HG03342 (cell line): ENCODE results near the gene TMEM272.

Source experiments
- ATAC-seq: cut with Tn5 transposase; IDR thresholded peaks from one replicate; pipeline ENCODE4 v1.9.1; 2021; ENCODE audit warnings: mild to moderate bottlenecking, moderate library complexity; ENCODE audit not compliant: unreplicated experiment

The TMEM272 gene, protein sequence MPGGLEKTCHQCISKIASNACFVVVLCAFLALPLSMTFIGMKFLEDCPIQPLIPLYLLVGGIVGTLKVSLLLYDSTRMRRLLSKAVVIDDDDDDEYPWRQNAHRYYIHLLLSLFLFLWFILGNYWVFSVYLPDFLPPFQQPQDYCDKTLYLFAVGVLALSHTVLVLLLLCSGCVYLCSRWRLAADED

DNA sequence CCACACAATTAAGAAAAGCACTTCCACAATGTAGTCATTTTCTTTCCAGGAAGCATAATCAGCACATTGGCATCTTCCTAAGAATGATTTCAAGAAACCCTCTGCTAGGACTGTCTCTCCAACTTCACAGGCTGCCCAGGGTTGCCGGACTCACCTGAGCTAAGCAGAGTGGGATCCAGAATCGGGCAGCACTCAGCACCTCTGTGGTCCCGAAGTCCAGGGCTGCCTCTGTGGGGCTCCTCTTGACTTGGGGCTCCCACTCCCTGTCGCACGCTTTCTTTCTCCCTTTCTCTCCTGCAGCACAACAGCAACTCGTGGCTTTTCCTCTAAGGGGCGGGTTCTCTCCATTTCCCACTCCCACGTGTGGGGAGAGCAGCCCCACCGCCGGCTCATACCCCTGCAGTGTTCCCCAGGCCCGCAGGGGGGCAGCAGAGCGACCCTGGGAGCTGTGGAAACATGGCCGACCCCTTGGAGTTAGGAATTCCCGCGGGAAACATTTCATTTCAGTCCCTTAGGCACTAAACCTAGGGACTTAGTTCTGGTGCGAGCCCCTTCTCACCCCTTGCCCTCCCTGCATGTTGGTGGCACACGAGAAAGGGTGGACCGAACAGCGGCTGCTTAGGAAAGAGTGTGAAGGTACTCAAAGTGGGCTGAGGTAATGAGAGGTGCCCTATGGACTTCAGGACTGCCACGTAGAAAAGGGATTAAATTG is at the start of gene TMEM272:
TSS of gene TMEM272 (minus strand) at position 316 of the 712 bp plus-strand sequence. CDS start 6,647 bp downstream, outside the sequence.
- ATAC-seq, result peak; percentile 57

DNA sequence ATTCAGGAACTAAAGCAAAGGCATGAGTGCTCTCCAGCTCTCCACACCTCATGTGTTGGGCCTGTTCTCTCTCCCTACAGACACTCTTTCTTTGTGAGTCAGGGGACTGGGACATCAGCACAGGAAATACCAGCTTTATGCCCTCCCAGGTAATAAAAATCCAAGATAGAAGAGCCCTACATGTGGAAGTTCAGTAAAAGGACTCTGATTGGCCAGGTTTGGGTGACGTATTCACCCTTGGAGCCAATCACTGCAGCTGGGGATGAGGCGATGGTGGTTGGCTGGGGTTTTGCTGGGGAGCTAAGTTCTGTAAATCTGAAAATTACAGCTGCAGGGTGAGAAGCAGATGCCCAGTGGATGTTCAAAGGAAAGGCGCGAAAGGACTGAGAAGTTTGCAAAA is 49.3 kb upstream of the TMEM272 start:
- no peak for ATAC-seq

DNA sequence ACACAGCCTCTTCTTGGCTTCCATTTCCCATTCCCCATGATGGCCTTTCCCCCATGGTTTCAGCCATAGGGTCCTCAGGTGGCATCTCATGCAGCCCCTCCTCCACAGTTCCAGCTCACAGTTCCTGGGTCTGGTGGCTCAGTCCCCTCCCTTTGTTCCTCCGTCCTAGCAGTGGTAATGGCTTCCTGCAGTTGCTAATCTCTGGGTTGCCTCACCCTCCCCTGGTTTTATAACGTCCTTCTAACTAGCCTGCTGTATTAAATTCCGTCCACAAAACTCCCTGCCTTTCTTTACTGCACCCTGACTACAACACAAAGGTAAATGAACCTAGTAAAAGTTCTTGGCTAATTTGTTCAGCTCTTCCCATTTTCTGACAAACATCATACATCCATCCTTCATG is 47.7 kb upstream of the TMEM272 start:
- ATAC-seq, result no peak

DNA sequence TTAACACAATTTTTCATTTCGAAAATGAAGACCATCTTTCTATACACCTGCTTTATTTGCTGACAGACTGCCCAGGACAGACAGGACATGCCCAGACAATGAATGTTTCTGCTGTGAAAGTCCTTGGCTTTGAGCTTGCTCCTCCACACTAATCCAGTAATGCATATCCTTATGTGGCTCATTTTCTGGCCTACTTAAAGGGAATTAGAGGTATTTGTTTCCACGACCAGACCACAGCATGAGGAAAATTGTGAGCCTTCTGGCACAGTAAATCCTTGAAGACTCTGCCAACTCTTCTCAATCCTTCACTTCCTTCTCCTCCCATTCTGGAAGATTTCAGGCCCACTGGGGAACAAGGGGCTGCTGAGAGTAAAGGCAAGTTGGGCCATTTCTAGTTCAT is 42.5 kb upstream of the TMEM272 start:
- ATAC-seq, result no peak

DNA sequence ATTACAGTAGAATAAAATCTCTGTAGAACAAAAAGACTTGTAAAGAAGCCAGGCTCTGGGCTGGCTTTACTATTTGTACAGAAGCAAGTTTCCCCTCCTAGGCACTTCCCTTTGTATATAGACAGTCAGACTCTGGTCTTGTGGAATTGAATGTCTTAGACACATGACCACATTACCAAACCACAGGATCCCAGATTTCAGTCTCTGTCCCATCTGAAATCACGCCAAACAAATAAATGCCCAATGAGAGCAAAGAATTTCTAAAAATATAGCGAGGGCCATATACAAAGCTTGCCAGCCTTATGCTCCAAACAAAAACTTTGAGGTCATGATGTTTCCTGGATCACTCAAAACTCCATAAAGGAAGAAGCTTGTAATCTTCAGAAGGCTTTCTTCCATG is 40.7 kb upstream of the TMEM272 start:
- no peak for ATAC-seq

DNA sequence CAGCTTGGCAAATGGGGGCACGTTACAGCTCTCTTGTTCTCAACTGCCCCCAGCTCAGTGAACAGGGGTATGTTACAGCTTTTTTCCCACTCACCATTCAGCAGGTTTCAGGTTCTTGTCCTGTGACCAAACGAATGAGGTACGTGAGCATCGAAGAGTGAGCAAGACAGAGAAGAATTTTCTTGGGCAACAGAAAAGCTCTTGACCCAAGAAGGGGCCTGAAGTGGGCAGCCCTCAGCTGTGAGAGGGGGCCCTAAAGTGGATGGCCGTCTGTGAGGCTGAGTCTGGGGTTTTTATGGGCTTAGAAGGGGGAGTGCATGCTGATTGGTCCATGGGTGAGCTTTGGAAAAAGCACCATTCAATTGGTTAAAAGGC is 38.2 kb upstream of the TMEM272 start:
- ATAC-seq, result no peak

DNA sequence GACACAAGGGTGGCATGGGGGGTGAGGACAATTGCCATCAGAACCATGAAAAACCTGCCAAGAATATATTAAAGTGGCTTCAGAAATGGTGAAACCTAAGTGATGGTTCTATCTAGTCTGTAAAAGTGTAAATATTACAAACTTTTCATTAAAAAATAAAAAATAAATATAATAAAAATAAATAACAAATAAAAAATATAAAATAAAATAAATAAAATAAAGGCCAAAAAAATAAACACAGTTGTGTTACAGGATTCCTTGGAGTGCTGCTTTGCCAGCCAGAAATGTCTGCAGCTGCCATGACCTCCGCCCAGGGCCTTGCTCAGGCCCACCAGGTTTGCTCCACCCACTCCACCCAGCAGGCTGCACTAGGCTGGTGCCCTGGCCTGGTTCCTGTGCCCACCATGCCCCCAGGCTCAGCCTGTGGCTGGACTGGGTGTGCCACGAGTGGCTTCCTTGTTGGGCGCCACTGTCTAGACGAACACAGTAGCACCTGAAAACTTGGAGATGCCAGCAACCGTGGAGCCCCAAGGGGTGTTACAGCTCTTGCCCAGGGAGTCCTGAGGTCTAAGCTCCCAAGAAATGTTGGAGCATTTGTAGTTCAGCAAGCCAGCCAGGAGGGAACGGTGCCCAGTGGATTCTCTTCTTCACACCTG is 37.7 kb upstream of the TMEM272 start:
- no peak for ATAC-seq

DNA sequence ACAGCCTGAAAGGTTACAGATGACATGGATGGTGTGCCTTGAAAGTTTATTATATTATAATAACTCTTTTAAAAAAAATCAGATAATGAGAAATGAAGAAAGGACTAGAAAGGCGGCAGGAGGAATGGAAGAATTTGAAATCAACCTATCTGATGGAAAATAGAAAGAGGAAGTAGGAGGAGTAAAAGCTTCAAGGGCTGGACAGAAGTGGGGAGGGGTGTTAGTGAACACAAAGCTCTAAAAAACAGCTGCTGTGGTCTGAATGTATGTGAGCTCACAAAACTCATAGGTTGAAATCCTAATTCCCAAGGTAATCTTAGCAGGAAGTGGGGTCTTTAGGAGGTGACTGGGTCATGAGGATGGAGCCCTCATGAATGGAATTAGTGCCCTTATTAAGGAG is 36.3 kb upstream of the TMEM272 start:
- ATAC-seq, result no peak

DNA sequence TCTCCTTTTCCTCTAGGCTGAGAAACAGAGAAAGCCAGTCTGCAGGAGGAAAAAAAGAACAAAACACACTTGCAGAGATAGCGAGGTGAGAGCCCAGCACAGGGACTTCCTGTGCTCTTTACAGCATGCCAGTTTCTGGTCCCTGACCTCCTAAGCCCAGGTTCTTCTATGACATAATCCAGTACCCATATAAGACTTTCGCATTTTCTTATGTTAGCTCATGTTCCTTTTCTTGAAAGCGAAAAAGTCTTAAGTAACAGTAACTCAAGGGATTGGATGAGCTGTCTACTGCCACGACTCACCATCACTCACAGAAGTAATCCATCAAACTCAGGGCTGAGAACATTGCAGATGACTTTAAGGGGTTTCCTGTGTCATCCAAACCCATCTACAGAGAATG is 34.2 kb upstream of the TMEM272 start:
- ATAC-seq, result no peak

DNA sequence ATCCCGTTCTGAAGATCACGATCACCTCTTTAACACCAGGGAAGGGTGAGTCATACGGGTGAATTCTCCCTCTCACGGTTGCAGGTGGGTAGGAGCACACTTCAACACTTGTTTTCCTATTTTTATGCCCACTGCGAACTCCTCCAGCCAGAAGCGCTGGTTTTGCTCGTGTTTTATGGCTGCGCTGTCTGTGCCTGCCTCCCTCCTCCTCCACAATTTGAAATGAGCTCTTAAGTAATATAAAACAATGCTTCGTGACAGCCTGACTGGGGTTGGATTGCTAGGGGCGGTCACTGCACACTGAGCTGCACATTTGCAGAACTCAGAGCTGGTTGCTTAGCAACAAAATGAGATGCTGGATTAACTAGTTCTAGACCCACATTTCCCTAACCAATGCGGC is 29.7 kb upstream of the TMEM272 start:
- ATAC-seq, result no peak

DNA sequence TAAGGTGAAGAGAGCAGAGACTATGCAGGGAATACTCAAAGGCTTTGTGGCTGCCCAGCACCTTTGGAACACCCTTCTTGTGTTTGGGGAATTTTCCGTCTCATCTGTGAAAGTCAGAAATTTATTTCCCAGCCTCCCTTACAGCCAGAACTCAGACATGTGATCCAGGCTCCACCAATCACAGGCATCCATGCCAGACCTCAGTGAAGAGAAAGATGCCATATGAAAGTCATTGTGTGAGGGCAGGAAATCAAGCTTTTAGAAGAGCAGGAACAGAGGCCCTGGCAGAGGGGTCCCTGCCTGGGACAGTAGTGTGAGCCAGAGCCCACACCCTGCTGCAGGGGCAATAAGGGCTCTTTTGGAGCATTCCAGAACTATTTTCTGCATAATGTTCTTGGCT is 28.9 kb upstream of the TMEM272 start:
- ATAC-seq, result no peak

DNA sequence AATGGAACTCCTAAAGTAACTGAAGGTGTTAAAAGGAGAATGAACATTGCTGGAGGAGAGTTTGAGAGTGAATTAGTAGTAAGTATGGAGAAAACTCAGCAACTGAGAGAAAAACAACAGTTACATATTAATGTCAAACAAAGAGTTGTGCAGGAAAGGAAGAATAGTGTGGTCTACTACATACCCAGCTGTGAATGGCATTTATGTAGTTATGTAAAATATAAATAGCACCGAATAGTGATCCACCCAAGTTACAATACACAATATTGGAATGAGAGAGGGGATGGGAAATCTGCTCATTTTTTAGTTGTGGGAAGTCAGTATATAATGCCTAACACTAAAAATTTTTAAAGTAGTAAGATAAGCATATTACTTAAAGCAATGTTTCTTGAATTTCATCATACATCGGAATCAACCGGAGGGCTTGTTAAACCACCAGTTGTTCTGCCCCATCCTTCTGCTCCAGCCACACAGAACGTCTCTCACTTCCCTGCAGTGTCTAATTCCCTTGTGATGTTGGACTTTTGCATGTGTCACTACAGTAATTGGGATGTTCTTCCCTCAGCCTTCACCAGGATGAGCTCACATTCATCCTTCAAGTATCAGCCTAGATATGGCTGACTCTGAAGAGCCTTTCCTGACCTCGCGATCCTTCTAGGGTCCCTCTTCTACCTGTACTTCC is 28.3 kb upstream of the TMEM272 start:
- no peak for ATAC-seq

DNA sequence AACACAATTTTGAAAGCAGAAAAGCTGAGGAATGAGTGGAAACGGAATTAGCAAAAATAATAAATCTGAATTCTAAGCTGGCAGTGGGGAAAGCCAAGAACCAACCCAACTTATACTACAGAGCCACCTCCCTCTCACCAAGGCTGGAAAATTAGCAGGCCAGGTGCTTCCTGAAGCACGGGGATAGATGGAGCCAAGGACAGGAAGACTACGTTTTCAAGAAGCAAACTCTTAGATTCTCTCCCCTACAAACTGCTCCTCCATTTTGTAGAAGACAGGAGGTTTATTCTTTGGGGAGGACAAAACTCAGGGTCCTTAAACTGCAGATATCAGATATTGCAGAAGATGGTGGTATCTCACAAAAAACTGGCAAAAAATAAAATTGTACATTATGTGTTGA is 25.6 kb upstream of the TMEM272 start:
- no peak for ATAC-seq

DNA sequence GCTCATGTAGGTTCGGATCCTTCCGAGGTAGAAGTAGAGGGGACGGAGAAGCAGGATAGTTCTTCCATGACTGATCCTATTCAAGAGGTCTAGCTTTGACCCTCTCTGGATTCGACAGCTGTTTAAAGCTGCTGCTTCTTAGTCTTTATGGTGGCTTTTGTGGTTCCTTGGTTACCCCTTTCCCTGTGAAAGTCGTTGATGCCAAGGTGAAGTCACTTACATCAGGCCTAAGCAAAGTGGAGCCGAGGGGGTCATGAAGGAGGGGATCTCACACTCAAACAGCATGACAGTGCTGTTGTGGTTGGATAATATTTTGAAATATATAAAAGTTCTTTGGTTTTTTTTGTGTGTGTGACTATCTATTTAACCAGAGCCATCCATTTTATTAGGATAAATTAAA is 24.9 kb upstream of the TMEM272 start:
- ATAC-seq, result no peak

DNA sequence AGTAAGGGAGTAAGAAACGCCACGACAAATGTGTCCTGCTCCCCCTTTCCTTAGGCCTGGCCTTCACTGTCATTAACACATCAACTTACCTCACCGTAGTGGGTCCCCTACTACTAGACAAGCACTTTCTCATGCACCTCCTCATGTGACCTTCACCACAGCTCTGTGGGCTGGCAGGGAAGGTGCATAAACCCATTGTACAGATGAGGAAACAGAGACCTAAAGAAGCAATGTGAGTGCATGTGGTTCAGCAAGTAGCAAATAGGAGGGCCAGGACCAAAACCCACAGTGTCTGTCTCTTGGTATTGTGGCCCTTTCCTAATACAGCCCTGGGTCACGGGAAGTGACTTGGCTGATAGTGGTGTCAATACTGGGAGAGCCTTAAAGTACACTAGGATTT is 22.1 kb upstream of the TMEM272 start:
- no peak for ATAC-seq

DNA sequence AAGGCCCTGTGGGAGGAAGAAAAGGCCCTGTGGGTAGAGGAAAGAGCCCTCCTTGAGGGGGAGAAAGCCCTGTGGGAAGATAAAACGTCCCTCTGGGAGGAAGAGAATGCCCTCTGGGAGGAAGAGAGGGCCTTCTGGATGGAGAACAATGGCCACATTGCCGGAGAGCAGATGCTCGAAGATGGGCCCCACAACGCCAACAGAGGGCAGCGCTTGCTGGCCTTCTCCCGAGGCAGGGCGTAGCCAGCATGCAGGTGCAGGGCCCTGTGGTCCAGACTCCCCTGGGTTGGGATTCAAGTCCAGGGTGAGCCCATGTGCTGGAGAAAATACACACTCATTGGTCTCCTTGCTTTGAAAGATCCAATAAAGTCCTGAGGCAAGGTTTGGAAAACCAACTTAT is 20.9 kb upstream of the TMEM272 start:
- ATAC-seq, result no peak

DNA sequence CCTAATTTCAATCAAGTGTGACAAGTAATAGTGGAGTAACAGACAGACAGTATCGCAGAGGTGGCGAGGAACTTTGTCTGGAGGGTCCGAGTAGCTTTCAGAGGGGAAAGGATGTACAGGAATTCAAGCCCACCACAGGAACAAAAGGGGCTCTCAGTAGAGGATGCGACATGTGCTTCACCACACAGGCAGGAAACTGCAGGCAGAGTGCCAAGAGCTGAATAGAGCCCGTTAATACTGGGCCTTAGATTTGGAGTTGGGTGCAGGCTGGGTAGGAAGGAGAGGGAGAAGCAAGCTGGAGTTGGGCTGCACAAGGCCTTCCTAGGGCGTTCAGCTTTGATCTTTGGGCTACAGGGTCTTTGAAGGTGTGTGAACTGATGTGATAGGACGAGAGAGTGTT is 18.0 kb upstream of the TMEM272 start:
- ATAC-seq, result no peak

DNA sequence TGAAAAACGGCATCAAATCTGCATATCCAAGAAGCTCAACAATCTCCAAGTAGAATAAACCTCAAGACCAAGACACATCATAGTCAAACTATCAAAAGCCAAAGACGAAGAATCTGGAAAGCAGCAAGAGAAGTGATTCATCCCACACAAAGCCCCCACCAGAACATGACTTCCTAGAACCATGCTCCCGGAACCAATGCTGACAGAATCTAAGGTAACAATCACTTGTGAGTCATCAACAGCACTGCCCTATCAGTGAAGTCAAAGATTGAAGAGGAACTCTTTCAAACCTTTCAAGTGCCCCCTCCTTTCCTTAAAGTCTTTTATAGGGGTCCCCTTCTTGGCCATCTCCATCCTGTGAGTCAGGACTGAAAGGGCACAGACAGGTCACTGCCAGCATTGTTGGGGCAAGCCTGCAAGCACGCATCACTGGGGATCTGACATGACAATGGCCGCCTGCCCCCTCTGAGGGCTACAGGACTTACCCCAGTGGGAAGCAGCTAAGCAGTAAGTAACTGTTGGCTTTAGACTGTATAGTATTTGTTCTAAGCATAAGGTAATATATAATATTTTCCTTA is 16.8 kb upstream of the TMEM272 start, which contains the start of gene CCDC70:
TSS of gene CCDC70 (plus strand) at position 247 of the 578 bp plus-strand sequence. CDS start 3,443 bp downstream, outside the sequence.
- ATAC-seq, result no peak

DNA sequence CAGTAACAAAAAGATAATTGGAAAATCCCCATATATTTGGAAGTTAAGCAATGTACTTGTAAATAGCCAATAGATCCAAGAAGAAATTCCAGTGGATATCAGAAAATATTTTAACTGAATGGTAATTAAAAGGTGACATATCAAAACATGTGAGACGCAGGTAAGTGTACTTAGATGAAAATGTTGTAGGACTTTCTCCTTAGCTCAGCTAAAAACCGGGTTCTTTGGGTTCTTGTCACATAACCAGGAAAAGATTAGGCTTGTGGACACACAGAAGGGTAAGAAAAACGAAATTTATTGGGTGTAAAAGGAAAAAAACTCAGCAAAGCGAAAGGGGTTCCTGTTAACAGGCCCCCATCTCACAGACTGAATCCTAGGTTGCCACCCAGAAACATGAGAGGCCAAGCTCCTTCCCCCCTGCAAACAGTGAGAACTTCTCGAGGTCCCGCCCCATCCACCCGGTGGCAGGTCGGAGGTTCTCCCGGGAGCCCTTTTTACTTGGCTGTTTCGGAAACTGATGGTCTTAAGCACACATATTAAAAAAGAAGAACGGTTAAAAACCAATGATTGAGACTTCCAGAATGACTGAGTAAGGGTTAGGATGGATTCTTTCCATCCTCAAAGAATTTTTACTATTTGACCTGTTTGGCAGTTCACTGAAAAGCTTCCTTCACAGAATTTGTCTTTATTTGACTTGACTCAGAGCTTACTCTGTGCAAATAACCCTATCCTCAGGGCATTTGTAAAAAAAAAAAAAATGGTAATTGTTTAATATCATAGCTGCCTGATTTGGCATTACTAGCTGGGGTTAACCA is 13.7 kb upstream of the TMEM272 start:
- no peak for ATAC-seq

DNA sequence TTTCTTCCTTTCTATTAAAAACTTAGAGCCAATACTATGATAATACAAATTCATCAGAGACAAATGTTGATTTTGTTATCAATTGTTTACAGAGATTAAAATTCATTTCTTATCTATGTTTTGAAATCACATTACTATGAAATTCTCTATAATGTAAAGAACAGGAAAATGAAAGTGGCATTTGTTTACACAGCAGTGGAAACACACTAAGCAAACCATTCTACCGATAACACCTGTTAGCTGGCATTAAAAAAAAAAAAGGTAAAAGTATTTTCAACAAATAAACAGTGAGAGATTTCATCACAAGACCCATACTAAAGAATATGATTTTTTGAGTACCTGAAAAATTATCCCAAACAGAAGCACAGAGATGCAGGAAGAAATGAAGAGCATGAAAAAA is 12.0 kb upstream of the TMEM272 start:
- ATAC-seq, result no peak
